Type B pancreatic cell (in vitro differentiated cells): ENCODE measurements around the gene ODC1. TPM values are rescaled to one million over a fixed set of nuclear protein-coding genes. Genes with fewer than 3 reads are reported as not detected.

Experiments used
- DNase-seq: peaks from one replicate; pipeline ENCODE4 v3.0.0; 2021; ENCODE audit warnings: mixed read lengths; ENCODE audit not compliant: unreplicated experiment; ENCODE audit errors: extremely low spot score
- H3K27ac Mint-ChIP-seq: 2 replicates; pipeline ENCODE4 v1.8.0; 2021; ENCODE audit warnings: mild to moderate bottlenecking, mixed read lengths
- H3K27me3 Mint-ChIP-seq: 2 replicates; pipeline ENCODE4 v1.8.0; 2021; ENCODE audit warnings: mixed read lengths
- H3K36me3 Mint-ChIP-seq: 2 replicates; pipeline ENCODE4 v1.8.0; 2021; ENCODE audit warnings: mixed read lengths
- H3K4me1 Mint-ChIP-seq: one replicate; pipeline ENCODE4 v1.8.0; 2021; ENCODE audit warnings: mixed read lengths; ENCODE audit not compliant: unreplicated experiment
- H3K4me3 Mint-ChIP-seq: 2 replicates; pipeline ENCODE4 v1.8.0; 2021; ENCODE audit warnings: mild to moderate bottlenecking, mixed read lengths
- H3K9me3 Mint-ChIP-seq: 2 replicates; pipeline ENCODE4 v1.8.0; 2021; ENCODE audit warnings: mixed read lengths
- long read RNA-seq: library from polyadenylated mRNA; unstranded; transcript quantifications from one replicate; pipeline ENCODE4 v2.0.0, GENCODE V29; 2020
- total RNA-seq: library from RNA; stranded (reverse); gene quantifications from 2 replicates; pipeline ENCODE4 v1.2.1, GENCODE V29; 2021; ENCODE audit warnings: low replicate concordance
- TF ChIP-seq, protein P1 (sequence below): fragments of 200-600 bp; sonication (generic); conservative IDR thresholded peaks from 2 replicates; pipeline ENCODE4 v1.5.0; 2021; ENCODE audit warnings: antibody characterized with exemption, mild to moderate bottlenecking

ODC1 gene
- 60.7 and 135 TPM in 2 replicates for total RNA-seq
- long read RNA-seq, transcript ODC1-201 (12 exons, 2,653 nt) = major isoform, 7 of 16 reads
- long read RNA-seq, partial matches to known transcripts = 8 of 16 reads
- long read RNA-seq, other reads (novel, unspliced or antisense) = 1 of 16 reads

DNA sequence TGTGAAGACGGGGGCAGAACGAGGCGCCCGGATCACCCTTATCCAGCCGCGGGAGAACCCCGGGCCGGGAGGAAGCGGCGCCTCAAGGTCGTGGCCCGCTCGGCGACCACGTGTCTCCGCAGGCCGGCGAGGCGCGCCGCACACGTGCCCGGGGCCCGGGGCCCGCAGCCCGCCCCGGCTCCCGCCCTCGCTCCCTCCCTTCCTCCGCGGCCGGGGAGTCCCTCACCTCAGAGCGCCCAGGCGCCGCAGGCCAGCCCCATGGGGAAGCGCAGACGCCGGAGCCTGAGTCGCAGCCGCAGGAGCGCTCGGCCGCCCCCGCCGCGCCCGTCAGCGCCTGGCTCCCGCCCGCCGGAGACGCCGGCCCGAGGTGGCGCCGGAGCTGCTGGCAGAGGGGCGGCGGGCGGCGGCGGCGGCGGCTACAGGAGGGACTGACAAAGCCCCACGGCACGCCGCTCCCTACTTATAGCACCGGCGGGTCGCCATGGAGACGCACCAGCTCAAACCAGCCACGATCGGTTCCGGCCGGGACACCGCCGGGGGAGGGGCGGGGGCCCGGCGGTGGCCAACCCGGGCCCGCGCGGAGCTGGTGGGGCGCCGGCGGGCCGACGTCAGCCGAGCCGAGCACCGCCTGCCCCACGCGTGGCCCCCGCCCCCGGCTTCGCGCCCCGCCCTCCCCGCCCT lies at the start of gene ODC1:
TSS of gene ODC1 (minus strand) at position 433 of the 681 bp plus-strand sequence. CDS start 3,295 bp downstream, outside the sequence.
- no peaks in the 10 kb centered on the region for H3K9me3 Mint-ChIP-seq

DNA sequence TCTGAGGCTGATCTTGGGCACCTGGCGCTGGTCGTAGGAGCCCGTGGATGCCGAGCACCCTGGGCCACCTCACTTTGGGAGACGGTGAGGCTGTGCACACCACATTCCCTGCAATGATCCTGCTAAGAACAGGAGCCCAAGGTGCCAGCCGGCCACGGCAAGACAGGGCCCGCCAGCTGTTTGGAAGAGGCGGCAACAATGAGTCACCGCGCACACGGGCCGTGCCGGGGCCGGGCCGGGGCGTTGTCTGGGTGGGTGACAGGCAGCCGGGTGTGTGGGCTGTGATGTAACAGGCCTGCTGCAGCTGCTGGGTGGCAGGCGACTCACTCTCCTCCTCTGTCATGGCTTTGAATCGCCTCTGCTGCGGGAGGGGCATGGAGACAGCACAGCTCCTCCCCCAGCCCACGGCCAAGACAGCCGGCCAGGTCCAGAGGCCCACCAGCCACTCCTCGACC lies 49.7 kb upstream of the ODC1 start:
- Mint-ChIP-seq H3K9me3 (no peaks in the 10 kb centered on the region), H3K4me1 (peaks cover 10% of the 10 kb centered on the region), H3K27ac (no peak overlapping the region), H3K27me3 (peaks cover 29% of the 10 kb centered on the region), H3K4me3 (no peak overlapping the region), H3K36me3 (no peaks in the 10 kb centered on the region)
- no peak for DNase-seq
- TF ChIP-seq, protein P1, sequence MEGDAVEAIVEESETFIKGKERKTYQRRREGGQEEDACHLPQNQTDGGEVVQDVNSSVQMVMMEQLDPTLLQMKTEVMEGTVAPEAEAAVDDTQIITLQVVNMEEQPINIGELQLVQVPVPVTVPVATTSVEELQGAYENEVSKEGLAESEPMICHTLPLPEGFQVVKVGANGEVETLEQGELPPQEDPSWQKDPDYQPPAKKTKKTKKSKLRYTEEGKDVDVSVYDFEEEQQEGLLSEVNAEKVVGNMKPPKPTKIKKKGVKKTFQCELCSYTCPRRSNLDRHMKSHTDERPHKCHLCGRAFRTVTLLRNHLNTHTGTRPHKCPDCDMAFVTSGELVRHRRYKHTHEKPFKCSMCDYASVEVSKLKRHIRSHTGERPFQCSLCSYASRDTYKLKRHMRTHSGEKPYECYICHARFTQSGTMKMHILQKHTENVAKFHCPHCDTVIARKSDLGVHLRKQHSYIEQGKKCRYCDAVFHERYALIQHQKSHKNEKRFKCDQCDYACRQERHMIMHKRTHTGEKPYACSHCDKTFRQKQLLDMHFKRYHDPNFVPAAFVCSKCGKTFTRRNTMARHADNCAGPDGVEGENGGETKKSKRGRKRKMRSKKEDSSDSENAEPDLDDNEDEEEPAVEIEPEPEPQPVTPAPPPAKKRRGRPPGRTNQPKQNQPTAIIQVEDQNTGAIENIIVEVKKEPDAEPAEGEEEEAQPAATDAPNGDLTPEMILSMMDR = no peak

More for the DNA sequence above, at the start of gene ODC1:
- peaks cover 6% of the 10 kb centered on the region for H3K4me1 Mint-ChIP-seq
- H3K27ac Mint-ChIP-seq = peak within 1 kb of the TSS; percentile 81
- TF ChIP-seq, protein P1 = peak; percentile 20
- peak; percentile 97 for DNase-seq
- peak within 1 kb of the TSS; percentile 93 for H3K4me3 Mint-ChIP-seq
- peaks cover 18% of the 10 kb centered on the region for H3K36me3 Mint-ChIP-seq
- H3K27me3 Mint-ChIP-seq = peaks cover 6% of the 10 kb centered on the region

DNA sequence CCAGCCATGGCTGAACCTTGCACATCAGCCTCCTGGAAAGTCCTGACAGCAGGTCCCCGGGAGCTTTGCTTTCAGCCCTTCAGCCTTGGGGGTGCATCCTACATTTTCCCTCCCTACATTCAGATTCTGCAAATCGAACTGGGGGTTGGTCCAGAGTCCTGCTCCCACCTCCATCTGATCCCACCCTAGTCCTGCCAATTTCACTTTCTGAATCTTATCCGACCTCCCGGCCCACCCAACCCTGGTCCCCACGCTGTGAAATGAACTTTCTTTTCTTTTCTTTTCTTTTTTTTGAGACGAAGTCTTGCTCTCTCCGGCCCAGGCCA lies 47.8 kb upstream of the ODC1 start:
- no peak overlapping the region for H3K4me3 Mint-ChIP-seq
- TF ChIP-seq, protein P1 = no peak
- no peak overlapping the region for H3K27ac Mint-ChIP-seq
- DNase-seq = no peak
- H3K27me3 Mint-ChIP-seq = peaks cover 24% of the 10 kb centered on the region
- no peaks in the 10 kb centered on the region for H3K36me3 Mint-ChIP-seq
- no peaks in the 10 kb centered on the region for H3K9me3 Mint-ChIP-seq
- H3K4me1 Mint-ChIP-seq = no peaks in the 10 kb centered on the region

DNA sequence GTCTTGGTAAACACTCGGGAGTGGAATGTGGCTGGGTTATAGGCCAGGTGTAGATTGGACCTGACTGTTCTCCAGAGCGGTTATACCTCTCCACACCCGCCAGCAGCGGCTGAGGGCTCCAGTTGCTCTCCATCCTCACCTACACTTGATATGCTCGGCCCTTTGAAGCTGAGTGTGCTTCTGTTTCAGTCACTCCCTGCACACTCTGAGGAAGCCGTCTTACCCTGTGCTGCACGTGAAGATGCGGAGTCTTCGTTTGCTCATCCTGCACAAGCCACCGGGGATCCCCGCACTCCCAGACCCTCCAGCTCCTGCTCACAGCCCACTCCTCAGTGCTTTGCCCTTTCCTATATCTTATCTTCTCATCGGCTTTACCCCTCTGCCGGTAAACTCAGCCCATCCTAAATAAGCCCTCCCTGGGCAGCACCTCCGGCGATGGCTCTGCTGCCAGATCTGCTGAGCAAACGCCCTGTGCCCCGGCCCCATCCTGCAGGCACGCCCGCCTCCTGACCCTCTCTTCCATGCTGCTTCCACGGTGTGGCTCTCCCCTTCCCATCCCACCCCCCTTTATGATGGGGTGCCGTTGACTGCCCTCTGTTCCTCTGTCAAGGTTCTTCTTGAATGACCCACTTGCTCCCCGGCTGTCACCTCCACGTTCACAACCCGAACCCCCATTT lies 47.3 kb upstream of the ODC1 start:
- Mint-ChIP-seq H3K4me1 (no peaks in the 10 kb centered on the region), H3K36me3 (no peaks in the 10 kb centered on the region), H3K9me3 (no peaks in the 10 kb centered on the region), H3K4me3 (no peak overlapping the region), H3K27ac (no peak overlapping the region), H3K27me3 (peaks cover 24% of the 10 kb centered on the region)
- no peak for DNase-seq
- TF ChIP-seq, protein P1 = no peak

DNA sequence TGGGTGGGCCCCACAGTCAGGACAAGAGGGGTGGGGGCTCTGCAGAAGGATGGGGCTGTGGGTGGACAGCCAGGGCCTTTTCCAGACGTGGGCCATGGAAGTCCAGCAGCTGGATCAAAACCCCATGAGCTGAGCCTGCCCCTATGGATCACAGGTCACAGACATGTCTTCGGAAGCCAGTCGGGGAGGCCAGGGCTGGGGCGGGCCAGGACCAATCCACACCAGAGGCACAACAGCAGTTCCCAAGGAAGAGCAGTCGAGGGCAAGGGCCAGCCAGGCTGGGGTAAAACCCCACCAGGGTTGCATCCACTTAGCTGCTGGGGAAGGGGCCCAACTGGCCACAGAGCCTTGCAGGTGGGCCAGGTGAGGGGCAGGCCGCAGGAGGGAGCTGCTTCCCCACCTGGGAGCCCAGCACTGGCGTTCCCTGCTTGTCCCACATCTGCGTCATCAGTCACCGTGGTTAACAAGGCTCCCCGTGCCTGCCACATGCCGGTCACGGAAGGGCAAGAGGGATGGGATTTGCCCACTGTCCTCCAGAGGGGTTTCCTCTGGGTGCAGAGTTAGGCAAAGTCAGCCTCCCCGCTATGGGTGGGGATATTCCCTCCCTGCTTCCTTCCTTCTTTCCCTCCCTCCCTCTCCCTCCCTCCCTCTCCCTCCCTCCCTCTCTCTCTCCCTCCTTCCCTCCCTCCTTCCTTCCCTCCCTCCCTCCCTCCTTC lies 46.4 kb upstream of the ODC1 start:
- DNase-seq = no peak
- no peak overlapping the region for H3K4me3 Mint-ChIP-seq
- TF ChIP-seq, protein P1 = no peak
- H3K27ac Mint-ChIP-seq = no peak overlapping the region
- no peaks in the 10 kb centered on the region for H3K36me3 Mint-ChIP-seq
- H3K4me1 Mint-ChIP-seq = no peaks in the 10 kb centered on the region
- peaks cover 27% of the 10 kb centered on the region for H3K27me3 Mint-ChIP-seq
- H3K9me3 Mint-ChIP-seq = no peaks in the 10 kb centered on the region
